HCT116 (cell line): ENCODE measurements around the gene PLP2. TPM values are rescaled to one million over a fixed set of nuclear protein-coding genes. Genes with fewer than 3 reads are reported as not detected.

Experiments
- ATAC-seq: fragments of 200-7000 bp; cut with Tn5 transposase; 2 replicates; pipeline ENCODE4 v1.9.1; 2020; ENCODE audit warnings: mild to moderate bottlenecking, moderate library complexity
- BruUV-seq: library from RNA; stranded (reverse); fragments of 400-500 nt; replicated peaks from 2 replicates; lab custom pipeline; 2021; lab: Mats Ljungman, UMichigan
- CTCF ChIA-PET: fragments of 300-600 bp; sonication (Branson Sonifier 250); formaldehyde crosslinking; loops from one replicate; lab custom pipeline; 2021; ENCODE audit warnings: antibody characterized with exemption; lab: Charles Lee
- POLR2A ChIA-PET: fragments of 300-600, 350-600 bp; sonication (Branson Sonifier 250); formaldehyde crosslinking; loops from one replicate; lab custom pipeline; 2021; ENCODE audit warnings: antibody characterized with exemption; lab: Charles Lee
- RAD21 ChIA-PET, 2 experiments: fragments of 300-600 bp; sonication (Branson Sonifier 250); formaldehyde crosslinking; loops; one replicate each; lab custom pipeline; 2023; ENCODE audit warnings: low total read pairs in 2 of 2; ENCODE audit not compliant: uncharacterized antibody in 2 of 2, unreplicated experiment in 2 of 2, low non-redundant PET in 1 of 2; lab: Charles Lee
- DNase-seq: peaks from one replicate; pipeline ENCODE4 v3.0.0-alpha.2; 2010; ENCODE audit warnings: low read depth, low spot score
- H2AFZ ChIP-seq: fragments of 200-600 bp; shearing (Covaris generic), sonication (generic); 2 replicates; pipeline ENCODE4 v1.6.1; 2017; ENCODE audit warnings: low read depth, mixed run types, mixed read lengths, antibody characterized with exemption, low read length; ENCODE audit not compliant: poor library complexity, severe bottlenecking
- H3K27ac ChIP-seq: 2 replicates; pipeline ENCODE4 v1.5.1; 2012; ENCODE audit warnings: low read depth, low read length
- H3K27me3 ChIP-seq: fragments of 200-600 bp; sonication (generic); 2 replicates; pipeline ENCODE4 v1.6.1; 2016; ENCODE audit warnings: mixed run types, low read length, mixed read lengths; ENCODE audit not compliant: insufficient read depth
- H3K36me3 ChIP-seq, 2 experiments: fragments of 200-500 bp in 1 of 2; fragments of 200-600 bp in 1 of 2; sonication (Bioruptor generic) in 1 of 2; sonication (generic) in 1 of 2; 2 replicates each; pipeline versions ENCODE4 v1.5.1 to v1.6.1; 2014 to 2016; ENCODE audit warnings: low read length in 2 of 2, inconsistent platforms in 1 of 2, mixed read lengths in 1 of 2, mixed run types in 1 of 2; ENCODE audit not compliant: insufficient read depth in 2 of 2, control insufficient read depth in 1 of 2
- H3K4me1 ChIP-seq, 2 experiments: fragments of 200-600 bp in 1 of 2; sonication (generic) in 1 of 2; 2 replicates each; pipeline versions ENCODE4 v1.5.1 to v1.6.1; 2012 to 2017; ENCODE audit warnings: low read length in 2 of 2, inconsistent platforms in 1 of 2, mild to moderate bottlenecking in 1 of 2, mixed read lengths in 1 of 2, mixed run types in 1 of 2, moderate library complexity in 1 of 2; ENCODE audit not compliant: insufficient read depth in 2 of 2, control insufficient read depth in 1 of 2
- H3K4me2 ChIP-seq: fragments of 200-600 bp; sonication (generic); 2 replicates; pipeline ENCODE4 v1.6.1; 2017; ENCODE audit warnings: mixed run types, low read length, mixed read lengths
- H3K4me3 ChIP-seq, 2 experiments: fragments of 200-600 bp in 1 of 2; sonication (generic) in 1 of 2; replicated peaks in 1 of 2; 2 replicates each; pipeline ENCODE4 v1.5.1; 2011 to 2016; ENCODE audit warnings: low read length in 2 of 2, control low read depth in 1 of 2, low read depth in 1 of 2, mild to moderate bottlenecking in 1 of 2, mixed read lengths in 1 of 2, mixed run types in 1 of 2
- H3K79me2 ChIP-seq: fragments of 200-600 bp; sonication (generic); 2 replicates; pipeline ENCODE4 v1.6.1; 2017; ENCODE audit warnings: mild to moderate bottlenecking, mixed run types, low read length, moderate library complexity, mixed read lengths; ENCODE audit not compliant: insufficient read depth
- H3K9ac ChIP-seq: fragments of 200-600 bp; sonication (generic); 2 replicates; pipeline ENCODE4 v1.6.1; 2016; ENCODE audit warnings: low read length, mixed read lengths
- H3K9me2 ChIP-seq: fragments of 200-600 bp; sonication (generic), shearing (Covaris generic); 2 replicates; pipeline ENCODE4 v1.6.1; 2017; ENCODE audit warnings: mixed run types, mild to moderate bottlenecking, moderate library complexity; ENCODE audit not compliant: insufficient read depth
- H3K9me3 ChIP-seq, 2 experiments: fragments of 200-500 bp in 1 of 2; fragments of 200-600 bp in 1 of 2; sonication (Bioruptor generic) in 1 of 2; sonication (generic) in 1 of 2; 2 replicates each; pipeline ENCODE4 v1.6.1; 2014 to 2017; ENCODE audit warnings: low read length in 2 of 2, mixed read lengths in 2 of 2, inconsistent platforms in 1 of 2, low read depth in 1 of 2, mild to moderate bottlenecking in 1 of 2, mixed run types in 1 of 2, moderate library complexity in 1 of 2; ENCODE audit not compliant: control insufficient read depth in 1 of 2, insufficient read depth in 1 of 2
- H4K20me1 ChIP-seq: fragments of 200-600 bp; sonication (generic), shearing (Covaris generic); 2 replicates; pipeline ENCODE4 v1.6.1; 2017; ENCODE audit warnings: mixed run types, mild to moderate bottlenecking, moderate library complexity; ENCODE audit not compliant: insufficient read depth
- EZH2 ChIP-seq: fragments of 200-600 bp; sonication (generic); IDR thresholded peaks from 2 replicates; pipeline ENCODE4 v1.6.1; 2017; ENCODE audit warnings: antibody characterized with exemption, mixed run types
- FOSL1 ChIP-seq: IDR thresholded peaks from 2 replicates; pipeline ENCODE4 v1.6.1; 2012; ENCODE audit warnings: low read depth
- JUND ChIP-seq: IDR thresholded peaks from 2 replicates; pipeline ENCODE4 v1.6.1; 2012
- POLR2A ChIP-seq: IDR thresholded peaks from 2 replicates; pipeline ENCODE4 v1.7.0; 2011; ENCODE audit warnings: borderline replicate concordance; ENCODE audit not compliant: insufficient read depth, insufficient read length; ENCODE audit errors: extremely low read depth
- POLR2AphosphoS5 ChIP-seq: IDR thresholded peaks from 2 replicates; pipeline ENCODE4 v1.6.1; 2011; ENCODE audit warnings: mild to moderate bottlenecking, low read depth, low read length, moderate library complexity
- REST ChIP-seq: IDR thresholded peaks from 2 replicates; pipeline ENCODE4 v1.6.1; 2012; ENCODE audit warnings: low read depth
- SRF ChIP-seq: IDR thresholded peaks from 2 replicates; pipeline ENCODE4 v1.6.1; 2012; ENCODE audit warnings: low read depth
- TCF7L2 ChIP-seq: IDR thresholded peaks from 2 replicates; pipeline ENCODE4 v1.7.0; 2011; ENCODE audit warnings: borderline replicate concordance, inconsistent platforms; ENCODE audit not compliant: insufficient read depth, insufficient read length; ENCODE audit errors: extremely low read depth
- YY1 ChIP-seq: IDR thresholded peaks from 2 replicates; pipeline ENCODE4 v1.6.1; 2011; ENCODE audit warnings: low read length, low read depth, moderate library complexity, mild to moderate bottlenecking; ENCODE audit not compliant: insufficient replicate concordance; ENCODE audit errors: extremely low read depth
- ZFX ChIP-seq: fragments of 450-650 bp; IDR thresholded peaks from 2 replicates; pipeline ENCODE4 v1.6.1; 2017
- intact Hi-C: fragments of 100-400 bp; cut with micrococcal nuclease; formaldehyde crosslinking; loops from 2 replicates; pipeline ENCODE4 v1.10.0; 2022
- total RNA-seq: library from RNA; stranded (reverse); gene quantifications from one replicate; pipeline ENCODE4 v1.2.1, GENCODE V29; 2021; ENCODE audit not compliant: unreplicated experiment

The PLP2 gene
- total RNA-seq, 1 experiment from 2014 or later = 207 TPM

- TF ChIP-seq EZH2 (no peak), TCF7L2 (peak; percentile 92), SRF (no peak), JUND (no peak), YY1 (peak; percentile 4), POLR2AphosphoS5 (peak; percentile 92), ZFX (no peak; the same call in 1 of the 2 replicates), FOSL1 (no peak), POLR2A (peak; percentile 70), REST (no peak)
- Histone ChIP-seq H2AFZ (no peak overlapping the region), H3K9me3 (no peaks in the 10 kb centered on the region), H3K9ac (peak overlapping the region; percentile 80), H3K79me2 (peaks cover 2% of the 10 kb centered on the region; the same call in 1 of the 2 replicates), H4K20me1 (no peaks in the 10 kb centered on the region), H3K4me2 (peak overlapping the region; percentile 78), H3K36me3 (no peaks in the 10 kb centered on the region), H3K4me1 (peaks cover 14 to 36% of the 10 kb centered on the region in 2 experiments), H3K27ac (peak overlapping the region; percentile 85), H3K27me3 (no peaks in the 10 kb centered on the region), H3K4me3 (peak overlapping the region; percentile 71), H3K9me2 (no peaks in the 10 kb centered on the region)
- ChIA-PET POLR2A (interaction anchor here (0.6 to 2.5 kb wide), 16 partner anchors 10 to 1791 kb away, joined by 3 to 21 read pairs (median 4); partner anchors contain the start of genes CCDC22, PLP2, PQBP1 and TIMM17B), CTCF (interaction anchor here (1.0 to 1.1 kb wide), 3 partner anchors 20 to 84 kb away, joined by 3 to 5 read pairs (median 3); partner anchors contain the start of gene PLP2), RAD21 (no interaction called here)
- peak; percentile 99 for DNase-seq
- no TSS peak for BruUV-seq
- intact Hi-C loops = loop anchor here (2.0 to 10.0 kb wide), 3 partner anchors 78 to 644 kb away; partner anchors contain the start of gene PPP1R3F
- peak; percentile 88 for ATAC-seq
Observed at GRCh38 chrX:49190821-49191573, 19.3 kb downstream of the PLP2 start.
